HTERT RPE-1 (cell line): ENCODE data around the gene DNPH1.

ENCODE experiments used
- in situ Hi-C: fragments of 300-500 bp; cut with MboI; formaldehyde crosslinking; loops from 4 replicates; pipeline ENCODE4 v1.14.3; 2020; ENCODE audit warnings: low sequenced_read_pairs

Gene DNPH1

DNA sequence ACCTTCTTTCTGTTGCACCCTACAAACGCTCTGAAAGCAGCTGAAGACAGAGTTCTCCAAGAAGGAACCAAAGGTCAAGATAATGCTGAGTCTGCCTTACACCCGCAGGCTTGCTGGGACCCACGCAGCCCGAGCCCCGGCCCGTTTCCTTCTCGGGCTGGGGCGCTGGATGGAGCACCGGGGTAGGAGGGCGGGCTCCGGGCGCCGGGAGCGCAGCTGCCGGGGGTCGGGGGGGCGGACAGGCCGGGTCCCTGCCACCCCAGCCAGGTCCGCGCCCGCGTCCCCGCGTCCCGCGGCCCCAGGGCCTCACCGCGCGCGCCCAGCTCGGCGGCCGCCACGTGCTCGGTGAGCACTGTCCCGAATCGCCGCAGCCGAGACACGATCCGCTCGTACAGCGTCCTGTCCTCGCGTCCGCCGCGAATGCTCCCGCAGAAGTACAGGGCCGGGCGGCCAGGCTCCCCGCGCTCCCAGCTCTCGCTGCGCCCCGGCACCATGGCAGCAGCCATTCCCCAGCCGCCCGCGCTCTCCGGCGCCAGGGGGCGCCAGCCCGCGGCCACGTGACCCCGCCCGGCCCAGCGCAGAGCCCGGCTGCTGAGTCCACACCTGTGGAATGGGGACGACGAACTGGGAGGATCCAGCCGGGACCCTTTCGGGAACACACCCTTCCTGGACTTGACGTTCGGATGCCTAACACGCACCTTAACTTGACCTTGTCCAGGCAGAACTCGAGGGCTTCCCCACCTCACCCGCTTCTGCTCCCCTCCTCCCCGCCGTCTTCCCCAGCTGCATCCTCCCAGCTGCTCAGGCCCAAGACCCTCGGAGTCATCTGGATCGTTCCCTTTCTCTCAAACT, at the start of gene DNPH1:
DNPH1 (minus strand) TSS at position 531 of the 852 bp plus-strand sequence; CDS start at position 506, 25 bp downstream.
- in situ Hi-C loops: no loop called here

DNA sequence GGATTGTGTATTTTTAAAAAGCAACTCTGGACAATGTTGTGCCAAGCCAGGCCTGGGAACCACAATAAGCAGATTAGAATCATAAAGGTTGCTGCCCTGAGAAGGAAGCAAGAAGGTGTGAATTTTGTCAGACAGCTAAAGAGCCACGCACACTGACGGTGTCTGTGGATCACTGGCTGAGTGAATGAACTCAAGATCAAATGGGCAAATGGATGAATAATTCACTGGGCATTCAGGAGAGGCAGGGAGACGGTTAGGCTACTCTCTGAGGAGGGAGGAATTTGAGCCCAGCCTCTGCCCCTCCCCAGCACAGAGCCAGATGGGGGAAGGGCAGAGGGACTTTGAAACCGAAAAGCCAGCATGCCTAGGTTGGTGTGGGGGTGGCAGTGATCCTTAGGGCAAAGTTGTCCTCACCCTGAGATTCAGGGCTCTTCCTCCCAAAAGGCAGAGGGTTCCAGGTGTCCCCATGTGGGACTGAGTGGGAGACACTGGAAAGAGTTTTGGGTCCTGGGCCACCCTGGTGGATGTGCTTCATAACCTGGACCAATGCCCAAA, 49.3 kb upstream of the DNPH1 start:
- in situ Hi-C loops: no loop called here

- in situ Hi-C loops: no loop called here
Measured at GRCh38 chr6:43277643-43278523, 48.6 kb upstream of the DNPH1 start.

GRCh38 chr6:43277306-43277642, 48.0 kb upstream of the DNPH1 start:
- in situ Hi-C loops: no loop called here

- in situ Hi-C loops: no loop called here
Measured at GRCh38 chr6:43276577-43277305, 47.5 kb upstream of the DNPH1 start.

DNA sequence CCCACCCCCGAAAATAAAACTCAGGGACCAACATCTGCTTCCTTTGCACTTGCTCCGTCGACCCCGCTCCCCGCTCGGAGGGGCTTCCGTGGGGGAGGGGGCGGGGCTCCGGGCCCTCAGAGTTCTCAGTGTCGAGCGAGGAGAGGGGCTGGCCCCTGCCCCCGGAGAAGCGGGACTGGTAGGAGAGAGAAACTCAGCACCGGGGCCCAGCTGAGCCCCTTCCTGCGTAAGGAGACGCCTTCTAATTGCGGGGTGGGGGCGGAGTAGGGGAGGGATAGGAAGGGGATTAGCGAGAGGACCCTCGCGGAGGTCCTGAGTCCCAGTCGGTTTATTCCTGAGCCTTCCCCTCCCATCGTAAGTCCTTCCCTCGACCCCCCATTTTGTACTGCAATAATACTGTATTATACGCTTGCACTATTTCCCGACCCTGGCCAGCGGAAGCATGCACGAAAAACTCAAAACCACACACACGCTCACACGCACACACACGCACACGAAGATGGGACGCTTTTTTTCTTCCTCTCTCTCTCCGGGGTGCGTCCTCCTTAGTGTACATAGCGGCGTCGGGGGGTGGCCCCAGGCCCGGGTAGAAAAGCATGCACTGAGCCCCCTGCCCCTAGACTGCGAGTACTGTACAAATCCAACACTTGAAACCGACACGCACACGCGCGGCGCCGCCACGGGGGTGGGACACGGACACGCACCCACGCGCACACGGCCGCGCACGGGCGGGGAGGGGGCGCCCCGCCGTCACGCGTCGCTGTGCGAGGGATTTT, 46.7 kb upstream of the DNPH1 start:
- in situ Hi-C loops: no loop called here

GRCh38 chr6:43274916-43275597, 45.8 kb upstream of the DNPH1 start:
- in situ Hi-C loops: no loop called here

DNA sequence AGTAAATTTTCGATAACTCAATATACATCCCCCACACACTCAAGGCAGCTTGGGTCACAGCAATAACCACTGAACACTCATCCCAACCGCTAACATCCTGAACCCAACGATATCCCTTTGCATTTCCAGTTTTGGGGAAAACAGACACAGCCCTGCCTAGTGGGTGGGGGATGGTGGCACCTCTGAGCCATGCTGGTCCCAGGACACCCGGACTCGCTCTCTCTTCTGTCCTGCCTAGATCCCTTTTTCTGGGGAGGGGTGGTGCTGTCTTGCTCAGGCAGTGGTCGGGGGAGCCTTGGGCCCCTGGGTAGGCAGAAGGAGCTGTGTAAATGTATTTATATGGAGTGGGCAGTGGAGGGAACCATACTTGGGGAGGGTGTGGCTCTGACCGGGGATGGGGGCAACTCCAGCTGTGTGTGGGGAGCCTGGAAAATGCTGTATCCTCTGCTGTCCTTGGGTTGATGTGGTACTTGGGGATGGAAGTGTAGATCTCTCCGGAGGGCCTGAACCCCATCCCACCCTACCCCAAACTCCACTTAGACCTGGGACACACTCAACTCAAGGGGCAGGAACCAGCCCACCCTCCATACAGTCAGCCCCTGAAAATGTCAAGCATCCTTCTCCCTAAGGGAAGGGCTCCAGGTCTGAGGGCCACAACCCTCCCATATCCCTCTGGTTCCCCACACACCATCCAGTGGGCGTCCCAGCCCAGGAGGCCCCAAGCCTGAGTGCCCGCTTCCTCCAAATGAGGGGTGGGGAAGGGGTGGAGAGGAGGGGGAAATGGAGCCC, 45.0 kb upstream of the DNPH1 start:
- in situ Hi-C loops: no loop called here

GRCh38 chr6:43273707-43274106, 44.4 kb upstream of the DNPH1 start:
- in situ Hi-C loops: no loop called here

- in situ Hi-C loops: no loop called here
Measured at GRCh38 chr6:43271944-43272343, 42.7 kb upstream of the DNPH1 start.

- in situ Hi-C loops: no loop called here
Measured at GRCh38 chr6:43271103-43271815, 42.0 kb upstream of the DNPH1 start.

GRCh38 chr6:43269273-43270007, 40.2 kb upstream of the DNPH1 start:
- in situ Hi-C loops: no loop called here

- in situ Hi-C loops: no loop called here
Measured at GRCh38 chr6:43268782-43269272, 39.5 kb upstream of the DNPH1 start.

DNA sequence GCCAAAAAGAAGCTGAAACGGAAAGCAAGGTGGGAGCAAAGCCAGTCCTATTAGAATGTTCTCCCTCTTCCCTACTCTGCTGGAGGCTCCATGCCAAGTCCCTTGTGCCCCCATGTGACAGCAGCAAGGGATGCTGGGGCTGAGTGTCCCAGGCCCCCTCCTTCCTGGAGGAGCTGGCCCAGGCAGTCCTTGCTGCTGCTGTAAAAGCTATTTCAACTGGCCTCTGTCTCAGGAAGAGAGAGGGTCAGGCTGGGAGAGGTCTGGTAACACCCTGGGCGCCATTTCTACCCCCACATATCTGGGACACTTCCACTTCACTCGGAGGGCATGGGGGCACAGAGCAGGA, 39.0 kb upstream of the DNPH1 start:
- in situ Hi-C loops: no loop called here

DNA sequence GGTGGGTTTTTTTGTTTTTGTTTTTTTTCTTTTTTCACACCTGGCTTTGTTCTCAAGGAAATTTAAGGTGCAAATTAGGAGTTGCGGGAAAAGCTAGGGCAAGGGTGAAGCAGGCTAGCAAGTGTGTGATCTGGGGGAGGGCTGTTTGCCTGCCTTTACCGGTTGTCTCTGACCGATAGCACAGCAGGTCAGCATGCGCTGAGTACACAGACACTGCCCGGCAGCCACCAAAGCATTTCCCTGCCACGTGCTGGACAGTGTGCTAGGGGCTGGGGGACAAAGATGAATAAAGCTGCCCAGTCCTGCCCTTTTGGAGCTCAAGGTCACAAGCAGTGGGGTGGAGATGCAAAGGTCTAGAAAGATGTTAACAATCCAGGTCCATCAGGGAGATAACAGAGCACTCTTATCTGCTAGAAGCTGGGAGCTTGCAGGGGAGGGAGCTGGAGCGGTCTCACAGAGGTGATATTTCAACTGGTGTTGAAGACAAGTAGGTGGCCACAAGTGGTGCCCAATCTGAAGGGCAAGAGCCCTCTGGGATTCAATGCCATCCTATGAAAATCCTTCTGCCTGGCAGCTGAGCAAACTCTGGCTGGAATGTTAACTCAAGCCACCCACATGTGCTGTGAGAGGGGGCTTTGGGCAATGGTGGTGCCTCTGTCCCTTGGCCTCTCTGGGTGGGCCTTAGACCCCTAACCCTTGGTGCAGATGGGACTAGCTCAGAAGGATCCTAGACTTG, 38.5 kb upstream of the DNPH1 start:
- in situ Hi-C loops: no loop called here

GRCh38 chr6:43265564-43265963, 36.3 kb upstream of the DNPH1 start:
- in situ Hi-C loops: no loop called here

- in situ Hi-C loops: no loop called here
Measured at GRCh38 chr6:43264599-43265145, 35.4 kb upstream of the DNPH1 start.
